Left cardiac atrium (tissue), 4 donors: ENCODE results near the gene SH3GL2. TPM values are rescaled to one million over a fixed set of nuclear protein-coding genes. Genes with fewer than 3 reads are reported as not detected.

Source experiments
- ATAC-seq, 2 donors: fragments of 200-7000 bp; cut with Tn5 transposase; one replicate each; pipeline ENCODE4 v1.9.1; 2020; ENCODE audit warnings: mild to moderate bottlenecking in 2 of 2, moderate library complexity in 2 of 2
- DNase-seq: peaks from one replicate; pipeline ENCODE4 v3.0.0-alpha.2; 2020
- intact Hi-C, 2 donors: fragments of 100-400 bp; cut with DNase I; formaldehyde crosslinking; loops; one replicate each; pipeline versions ENCODE4 v1.14.1 to v1.15.1; 2022 to 2023
- total RNA-seq, 2 donors: library from RNA; stranded (reverse); fragmentation: NEBNext Ultra II Directional; extraction: Animal tissue kit (Norgen Biotek cat#: 25700); gene quantifications; one replicate each; pipeline ENCODE4 v1.2.1, GENCODE V29; 2021
- donor health status: DM: no; HTN: yes; CAD: no.
- donor health status: DM: no; HTN: yes; CAD: no; lungs with severe emphysema.
- donor health status: DM: yes; HTN: yes; CAD: no.
- donor health status: Dilated cardiomyopathy.

The SH3GL2 gene
- total RNA-seq, 2 donors from 2014 or later: 0.18 to 0.71 TPM

DNA sequence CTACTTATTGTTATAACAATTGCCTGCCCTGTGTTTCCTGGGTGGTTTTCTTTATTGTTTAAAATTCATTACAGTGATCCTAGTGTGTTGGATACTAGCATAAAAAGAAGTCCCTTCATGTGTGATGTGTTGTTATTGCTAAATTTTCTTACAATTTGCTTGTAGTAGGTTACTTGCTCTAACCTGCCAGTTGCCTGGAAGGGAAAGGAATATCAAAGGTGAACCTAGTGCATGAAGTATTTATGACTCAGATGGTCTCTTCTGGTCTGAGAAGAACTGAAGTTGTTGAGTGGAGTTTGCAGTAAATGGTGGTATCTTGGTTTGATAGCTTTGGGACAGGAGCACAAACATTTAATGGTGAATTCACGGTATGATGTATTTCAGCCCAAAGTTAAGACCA, 58.0 kb downstream of the SH3GL2 start:
- intact Hi-C loops: no loop called here
- ATAC-seq (no peak), DNase-seq (no peak)

DNA sequence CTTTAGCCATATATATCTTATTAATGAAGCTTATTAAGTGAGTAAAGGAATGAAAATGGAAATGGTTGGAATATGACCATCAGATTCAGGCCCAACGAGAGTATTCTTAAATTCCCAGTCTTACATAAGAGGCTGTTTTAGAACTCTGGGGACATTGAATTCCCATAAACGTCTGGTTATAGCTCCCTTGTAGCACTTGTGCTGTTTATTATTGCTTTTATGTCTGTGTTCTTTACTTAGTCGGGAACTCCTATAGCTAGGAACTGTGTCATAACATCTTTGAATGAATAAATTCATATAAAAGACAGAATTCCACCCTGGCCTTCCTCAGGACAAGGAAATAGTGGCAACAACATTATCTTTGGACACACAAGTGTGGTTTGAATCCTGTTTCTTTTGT, 58.4 kb downstream of the SH3GL2 start:
- no peak for DNase-seq
- intact Hi-C loops: no loop called here
- ATAC-seq: no peak

DNA sequence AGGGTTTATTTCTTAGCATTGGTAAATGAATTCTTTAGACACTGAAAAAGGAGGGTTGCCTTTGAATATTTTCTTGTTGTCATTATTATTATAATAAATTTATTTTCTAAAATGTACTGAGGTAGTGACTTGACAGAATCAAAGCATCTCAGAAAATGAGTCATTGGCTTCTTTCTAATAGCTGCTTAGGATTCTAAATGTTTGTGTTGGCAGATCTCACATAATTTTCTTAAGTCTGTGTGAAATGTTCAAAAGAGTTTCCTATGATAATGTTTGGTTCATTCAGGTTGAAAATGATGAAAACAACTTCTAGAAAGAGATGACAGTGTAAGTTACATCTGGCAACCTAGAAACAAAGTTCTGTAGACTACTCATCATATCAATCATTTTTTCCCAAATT, 69.7 kb downstream of the SH3GL2 start:
- no peak for ATAC-seq
- DNase-seq: no peak
- intact Hi-C loops: no loop called here

DNA sequence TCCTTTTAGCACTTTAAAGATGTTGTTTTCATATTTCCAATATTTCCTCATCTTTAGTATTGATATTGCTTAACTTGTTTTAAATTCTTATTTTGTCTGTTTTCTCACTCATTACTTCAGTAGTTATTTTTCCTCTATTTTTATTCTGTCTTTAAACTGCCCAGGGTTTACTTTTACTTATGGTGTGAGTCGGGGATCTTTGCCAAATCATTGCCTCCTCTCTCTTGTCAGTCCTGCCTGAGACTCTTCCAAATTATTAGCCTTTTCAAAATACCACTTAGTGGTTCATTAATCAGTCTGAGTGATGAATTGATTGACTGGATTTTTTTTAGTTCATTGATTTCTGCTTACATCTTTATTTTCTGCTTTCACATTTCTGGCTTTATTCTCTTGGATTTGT, 72.9 kb downstream of the SH3GL2 start:
- no peak for ATAC-seq
- intact Hi-C loops: loop anchor here in 1 of 2 donors (10.0 kb wide), 1 partner anchor 63 kb away; no protein-coding TSS in a partner anchor

DNA sequence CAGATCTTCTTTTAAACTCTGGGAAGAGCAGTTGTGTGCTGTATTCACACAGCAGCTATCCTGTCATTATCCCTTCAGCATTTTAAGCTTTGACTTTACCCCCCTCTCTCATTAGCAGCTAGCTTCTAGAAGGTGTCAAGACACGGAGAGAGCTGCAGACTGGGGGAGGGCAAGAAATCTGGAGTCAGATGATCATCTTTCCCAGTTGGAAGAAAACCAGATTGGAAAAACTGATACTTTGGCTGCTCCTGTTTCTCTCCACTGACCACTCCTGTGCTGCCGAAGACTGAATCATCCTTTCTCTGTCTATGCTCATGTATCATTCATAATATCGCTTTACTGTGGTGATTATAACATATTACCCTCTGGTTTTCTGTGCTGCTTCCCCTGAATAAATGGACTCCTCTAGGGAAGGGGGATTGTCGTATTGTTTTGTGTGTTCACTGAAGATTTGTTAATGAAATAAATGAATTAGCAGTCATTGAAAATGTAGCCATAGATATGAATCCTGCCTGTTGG, 75.1 kb downstream of the SH3GL2 start:
- intact Hi-C loops: loop anchor here in 1 of 2 donors (10.0 kb wide), 1 partner anchor 61 kb away; no protein-coding TSS in a partner anchor
- DNase-seq (no peak), ATAC-seq (no peak)

More for the DNA sequence above, 72.9 kb downstream of the SH3GL2 start:
- no peak for DNase-seq

DNA sequence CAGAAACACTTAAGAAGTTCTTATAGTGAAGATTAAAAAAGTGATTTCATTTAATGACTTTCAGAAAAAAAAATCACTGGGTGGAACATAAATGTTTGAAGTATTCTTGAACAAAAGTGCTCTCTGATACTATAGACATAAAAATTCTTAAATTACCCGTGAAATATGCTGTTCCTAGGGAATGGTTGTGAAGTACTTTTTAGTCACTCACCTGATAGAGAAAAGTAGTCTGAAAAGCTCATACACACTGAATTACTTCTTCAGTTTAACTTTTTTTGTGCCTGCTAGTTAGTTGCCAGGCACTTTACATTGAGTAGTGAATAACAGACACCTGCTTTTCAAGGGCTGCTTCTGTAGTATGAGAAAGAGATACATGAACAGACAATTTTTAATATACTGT, 78.0 kb downstream of the SH3GL2 start:
- ATAC-seq: no peak
- intact Hi-C loops: loop anchor here in 1 of 2 donors (10.0 kb wide), 1 partner anchor 58 kb away; no protein-coding TSS in a partner anchor
- no peak for DNase-seq

DNA sequence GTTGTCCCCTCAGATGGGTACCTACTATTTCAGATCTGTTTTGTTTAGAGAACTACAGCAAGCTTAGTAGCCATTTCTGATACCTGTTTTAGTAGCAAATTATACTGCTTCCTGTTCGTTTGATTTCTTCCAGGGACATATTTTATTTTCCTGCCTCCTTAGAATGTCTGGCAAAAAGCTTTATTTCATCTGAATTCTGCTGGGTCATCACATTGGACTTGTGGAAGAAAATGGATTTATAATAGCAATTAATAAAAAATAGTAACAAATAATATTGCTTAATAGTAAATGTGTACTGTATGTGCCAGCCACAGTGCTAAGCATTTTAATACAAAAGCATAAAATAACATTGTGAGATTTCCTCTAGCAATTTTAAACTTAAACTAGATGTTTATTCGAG, 79.4 kb downstream of the SH3GL2 start:
- intact Hi-C loops: loop anchor here in 1 of 2 donors (10.0 kb wide), 1 partner anchor 57 kb away; no protein-coding TSS in a partner anchor
- no peak for ATAC-seq
- no peak for DNase-seq

DNA sequence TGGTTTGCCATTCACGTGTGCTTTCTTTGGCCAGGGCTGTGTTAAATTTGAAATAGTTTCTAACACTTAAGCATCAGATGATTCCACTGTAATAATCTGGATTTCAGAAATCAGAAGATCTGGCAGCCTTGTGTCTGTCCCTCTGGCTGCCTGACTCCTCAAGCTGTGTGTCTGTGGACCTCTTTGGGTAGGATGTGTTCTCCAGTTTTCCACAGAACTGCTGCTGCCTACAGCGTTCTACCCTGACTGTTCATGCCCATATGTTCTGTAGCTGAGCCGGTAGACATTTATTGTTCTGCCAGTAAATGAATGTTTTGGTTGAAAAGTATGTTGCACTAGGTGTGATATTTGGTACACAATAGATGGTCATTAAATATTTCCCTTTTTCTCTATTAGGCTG, 81.3 kb downstream of the SH3GL2 start:
- intact Hi-C loops: no loop called here
- DNase-seq (no peak), ATAC-seq (no peak)

DNA sequence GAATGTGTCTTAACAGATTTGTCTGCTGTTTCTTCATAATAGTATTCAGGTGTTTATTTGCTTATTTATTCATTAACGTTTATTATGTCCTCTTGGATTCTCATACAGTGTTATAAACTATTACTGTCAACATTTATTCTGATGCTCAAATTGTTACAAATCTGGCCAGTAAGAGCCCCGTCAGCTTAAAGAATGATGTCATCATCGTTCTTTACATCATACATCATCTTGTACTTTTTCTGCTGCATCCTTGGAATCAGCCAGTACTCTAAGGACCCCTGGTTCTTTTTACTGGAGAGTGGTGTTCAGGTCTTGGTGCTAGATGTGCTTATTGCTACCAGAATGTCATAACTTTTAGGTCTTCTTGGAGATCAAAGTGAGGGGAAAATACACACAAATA, 86.6 kb downstream of the SH3GL2 start:
- intact Hi-C loops: no loop called here
- ATAC-seq (no peak), DNase-seq (no peak)

DNA sequence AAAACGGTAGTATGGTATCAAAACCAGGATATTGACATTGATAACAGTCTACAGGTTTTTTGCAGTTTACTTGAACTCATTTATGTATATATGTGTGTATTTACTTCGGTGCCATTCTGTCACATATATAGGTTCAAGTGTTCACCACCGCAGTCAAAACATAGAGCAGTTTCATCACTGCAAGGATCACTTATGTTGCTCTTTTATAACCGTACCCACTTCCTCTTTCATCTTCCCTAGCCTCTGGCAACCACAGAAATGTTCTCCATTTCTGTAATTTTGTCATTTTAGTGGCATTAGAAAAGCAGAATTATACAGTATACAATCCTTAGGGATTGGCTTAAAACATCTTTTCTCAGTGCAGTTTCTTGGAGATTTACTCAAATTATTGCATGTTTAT, 90.3 kb downstream of the SH3GL2 start:
- DNase-seq (no peak), ATAC-seq (no peak)
- intact Hi-C loops: no loop called here

DNA sequence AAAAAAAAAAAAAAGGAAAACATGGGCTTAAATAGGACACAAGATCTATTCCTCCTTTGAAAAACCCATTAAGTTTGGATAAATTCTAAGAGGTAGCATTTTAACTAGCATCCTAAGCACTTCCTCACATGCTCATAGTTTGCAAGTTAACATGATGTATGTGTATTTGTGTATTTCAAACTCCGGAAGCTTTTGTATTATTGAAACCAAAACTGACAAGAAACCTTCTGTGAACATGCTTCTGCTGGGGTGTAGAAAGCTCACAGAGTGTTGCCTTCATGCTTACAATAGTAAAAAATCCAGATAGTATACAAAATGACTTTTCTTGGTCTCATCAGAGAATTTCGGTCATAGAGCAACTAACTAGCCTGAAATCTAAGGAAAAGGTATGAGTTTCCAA, 103.8 kb downstream of the SH3GL2 start:
- no peak for ATAC-seq
- no peak for DNase-seq
- intact Hi-C loops: no loop called here

DNA sequence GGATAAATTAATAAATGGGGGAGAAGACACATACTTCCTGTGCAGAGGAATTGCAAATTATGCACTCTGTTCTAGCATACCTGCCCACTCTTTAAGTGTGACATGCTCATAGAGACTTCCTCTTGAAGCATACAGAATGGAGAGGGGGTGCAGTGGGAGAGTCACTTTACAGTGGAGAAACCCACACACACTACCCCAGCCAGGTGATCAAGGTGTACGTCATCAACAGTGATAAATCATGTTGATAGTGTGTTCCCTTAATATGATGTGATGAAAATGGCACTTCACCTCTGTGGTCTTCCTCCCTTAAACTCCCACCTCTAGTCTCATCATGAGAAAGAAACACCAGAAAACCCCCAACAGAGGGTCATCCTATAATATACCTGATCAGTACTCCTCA, 110.0 kb downstream of the SH3GL2 start:
- intact Hi-C loops: no loop called here
- ATAC-seq: no peak
- DNase-seq: no peak

DNA sequence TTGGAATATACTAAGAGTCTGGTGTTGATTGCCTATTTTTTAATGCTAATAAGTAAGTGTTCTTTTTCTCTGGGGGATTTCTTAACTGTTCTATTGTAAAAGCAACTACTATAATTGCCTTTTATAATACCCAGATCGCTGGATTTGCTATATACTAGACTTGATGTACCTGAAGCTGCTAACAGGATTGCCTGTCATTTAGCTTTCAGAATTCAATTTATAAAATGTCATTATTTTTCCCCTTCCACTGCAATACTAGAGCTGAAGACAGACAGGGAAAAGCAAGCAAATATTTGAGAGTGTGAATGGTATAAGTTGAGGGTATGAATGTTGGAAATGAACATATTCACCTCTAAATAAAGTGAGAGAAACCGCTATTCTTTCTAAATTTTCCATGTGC, 115.5 kb downstream of the SH3GL2 start:
- ATAC-seq (no peak), DNase-seq (no peak)
- intact Hi-C loops: no loop called here

DNA sequence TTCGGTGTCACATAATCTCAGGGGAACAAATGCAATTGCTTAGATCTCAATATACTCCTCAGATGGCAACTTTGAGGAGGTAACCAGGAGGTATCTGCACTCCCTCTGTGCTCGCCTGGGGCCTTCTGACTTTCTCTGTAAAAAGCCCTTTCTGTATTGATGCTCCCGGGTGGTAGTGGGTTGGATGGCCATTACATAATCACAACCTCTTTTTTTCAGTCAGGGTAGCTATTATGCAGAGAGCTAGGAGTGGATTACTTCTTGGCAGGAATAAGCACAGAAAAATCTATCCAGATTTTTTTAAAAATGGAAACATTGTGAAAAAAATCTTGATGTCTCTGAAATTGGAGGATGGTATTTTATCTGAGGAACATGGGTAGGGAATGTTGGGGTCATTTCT, 116.6 kb downstream of the SH3GL2 start:
- ATAC-seq (no peak), DNase-seq (no peak)
- intact Hi-C loops: no loop called here

DNA sequence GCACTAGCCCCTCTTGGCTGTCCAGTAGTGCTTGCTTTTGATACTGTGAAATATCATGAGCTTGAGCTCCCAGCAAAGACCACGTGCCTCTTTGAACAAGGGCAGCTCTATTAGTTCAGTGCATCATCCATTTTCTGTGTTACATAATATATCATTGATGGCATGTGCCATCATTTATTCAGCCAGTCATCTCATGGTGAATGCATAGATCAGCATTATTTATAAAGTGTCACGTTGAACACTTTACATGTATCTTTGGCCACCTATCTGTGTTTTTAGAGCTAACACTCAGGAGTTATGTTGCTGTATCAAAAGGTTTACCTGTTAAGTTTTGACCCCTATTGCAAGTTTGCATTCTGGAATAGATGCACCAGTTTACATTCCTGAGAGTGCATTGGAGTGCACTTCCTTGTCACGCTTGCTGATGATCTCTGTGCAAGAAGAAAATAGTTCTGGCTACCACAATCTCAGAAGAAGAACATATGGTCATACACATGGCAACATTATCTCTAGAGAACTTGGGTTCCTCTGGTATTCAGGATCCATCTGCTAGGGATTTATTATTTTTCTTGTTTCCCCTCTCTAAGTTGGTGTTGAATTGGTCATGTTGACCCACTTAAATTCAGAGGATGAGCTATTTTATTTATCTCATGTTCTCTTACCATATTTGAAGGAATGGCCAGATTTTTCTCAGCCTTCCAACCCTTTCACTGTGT, 120.9 kb downstream of the SH3GL2 start:
- intact Hi-C loops: no loop called here
- no peak for DNase-seq
- no peak for ATAC-seq

DNA sequence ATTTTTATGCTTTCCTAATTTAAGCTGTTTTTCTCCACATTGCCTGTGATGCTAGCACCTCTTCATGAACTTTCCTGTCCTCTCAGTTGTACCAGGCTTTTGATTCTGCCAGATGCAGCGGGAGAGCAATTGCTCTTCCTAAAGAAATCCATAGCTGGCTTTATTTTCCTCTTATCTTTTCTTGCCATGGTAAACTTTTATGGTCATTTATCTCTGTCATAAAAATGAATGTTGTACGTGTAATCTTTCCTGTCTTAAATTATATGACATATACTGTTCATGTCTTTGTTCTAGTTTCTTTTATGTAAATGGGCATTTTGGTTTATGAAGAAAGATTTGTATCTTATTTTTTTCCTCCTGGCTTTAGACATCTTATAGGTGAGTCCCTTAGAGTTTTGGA, 127.5 kb downstream of the SH3GL2 start:
- ATAC-seq: no peak
- DNase-seq: no peak
- intact Hi-C loops: no loop called here

DNA sequence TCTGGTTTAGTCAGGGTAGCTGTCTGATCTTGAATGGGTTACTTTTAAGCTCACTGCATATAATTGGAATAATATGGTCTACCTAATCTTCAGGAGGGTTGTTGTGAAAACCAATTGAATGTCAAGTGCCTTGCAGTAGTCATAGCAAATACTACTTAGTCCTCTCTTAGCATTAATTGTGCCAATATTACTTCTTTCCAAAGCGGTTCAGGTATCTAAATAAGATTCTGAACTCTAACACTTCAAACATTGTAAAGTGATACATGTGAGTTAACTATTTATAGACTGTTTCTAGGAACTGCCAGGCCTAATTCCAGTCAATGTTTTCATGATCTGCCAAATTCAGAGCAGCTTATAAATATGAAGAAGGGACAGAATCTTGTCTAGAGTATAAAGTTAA, 140.2 kb downstream of the SH3GL2 start:
- ATAC-seq: no peak

DNA sequence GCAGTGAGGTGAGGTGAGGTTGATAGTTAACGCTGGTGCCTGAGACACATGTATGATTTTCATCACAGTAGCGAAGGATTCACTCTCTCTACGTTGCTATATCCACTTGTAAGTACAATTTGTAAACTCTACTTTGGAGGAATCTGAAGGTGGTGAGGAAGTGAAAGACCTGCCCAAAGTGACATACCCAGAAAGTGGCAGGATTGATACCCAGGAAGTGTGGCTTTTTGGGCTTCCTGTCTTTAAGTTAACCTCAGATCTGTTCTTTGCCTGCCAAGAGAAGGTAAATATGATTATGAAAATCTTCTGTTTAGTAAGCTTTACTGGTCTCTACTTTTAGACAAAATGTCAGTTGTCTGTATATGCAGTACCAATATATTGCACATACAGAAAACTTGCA, 143.1 kb downstream of the SH3GL2 start:
- DNase-seq: no peak
- ATAC-seq: no peak
- intact Hi-C loops: no loop called here

More for the DNA sequence above, 140.2 kb downstream of the SH3GL2 start:
- no peak for DNase-seq
- intact Hi-C loops: loop anchor here in 1 of 2 donors (10.0 kb wide), 1 partner anchor 64 kb away; no protein-coding TSS in a partner anchor

DNA sequence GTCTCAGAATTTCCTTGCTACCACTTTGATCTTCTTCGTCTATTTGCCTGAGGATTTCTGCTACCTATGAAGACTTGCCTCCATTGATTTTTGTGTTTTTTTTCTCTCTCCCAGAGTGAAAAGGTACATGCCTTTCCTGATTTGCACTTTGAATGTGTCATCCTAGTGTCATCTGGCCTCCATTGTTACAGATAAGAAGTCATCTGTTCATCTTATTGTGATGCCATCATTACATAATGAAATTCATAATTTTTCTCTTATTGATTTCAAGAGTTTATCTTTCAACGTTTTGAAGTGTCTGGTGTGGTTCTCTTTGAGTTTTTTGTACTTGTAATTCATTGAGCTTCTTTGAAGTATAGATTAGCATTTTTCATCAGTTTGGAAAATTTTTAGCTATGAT, 144.8 kb downstream of the SH3GL2 start:
- ATAC-seq (no peak), DNase-seq (no peak)
- intact Hi-C loops: no loop called here

DNA sequence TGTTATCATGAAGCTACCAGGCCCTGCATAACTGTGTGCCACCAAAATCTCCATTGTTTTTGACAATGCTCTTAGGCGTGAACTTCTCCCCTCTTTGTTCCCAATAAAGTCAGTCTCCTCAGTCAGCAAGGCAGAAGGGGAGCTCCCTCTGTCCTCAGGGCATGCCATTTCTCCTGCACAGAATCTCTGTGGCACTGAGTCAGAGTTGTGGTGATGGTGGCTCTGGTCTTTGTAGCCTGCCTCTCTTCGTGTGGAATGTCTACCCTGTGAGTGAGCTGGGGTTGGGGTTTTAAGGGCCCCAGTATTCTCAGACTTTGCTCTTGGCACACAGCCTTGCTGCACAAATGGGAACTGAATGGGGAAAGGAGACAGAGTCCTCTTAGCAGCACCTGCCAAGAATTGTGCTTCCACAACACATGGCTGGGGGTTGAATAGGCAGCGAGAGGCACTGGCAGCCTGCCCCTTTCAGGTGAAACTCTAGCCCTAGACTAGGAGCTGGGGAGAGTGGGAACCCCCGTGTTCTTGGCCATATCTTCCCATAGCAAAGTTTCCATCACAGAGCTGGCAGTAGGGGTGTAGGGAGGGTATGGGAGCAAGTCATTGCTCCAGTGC, 146.6 kb downstream of the SH3GL2 start:
- ATAC-seq (no peak), DNase-seq (no peak)
- intact Hi-C loops: no loop called here

DNA sequence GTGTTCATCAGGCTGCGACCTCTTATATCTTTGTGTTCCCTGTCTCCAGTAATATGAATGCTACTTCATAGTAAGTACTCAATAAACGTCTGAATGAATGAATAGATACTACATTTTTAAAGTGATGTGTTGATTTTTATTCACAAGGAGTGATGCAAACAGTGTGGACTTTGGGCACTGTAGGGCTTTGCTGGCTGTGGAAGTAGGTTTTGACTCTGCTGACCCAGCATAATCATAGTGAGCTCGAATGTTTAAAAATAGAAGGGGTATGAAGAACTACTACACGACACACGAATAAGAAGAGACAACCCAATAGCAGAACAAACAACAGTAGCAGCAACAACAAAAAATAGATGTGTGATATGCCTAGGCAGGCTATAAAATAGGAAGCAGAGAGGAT, 147.4 kb downstream of the SH3GL2 start:
- intact Hi-C loops: no loop called here
- DNase-seq (no peak), ATAC-seq (no peak)
